ENCODE measurements around the gene NFIB. TPM values are rescaled to one million over a fixed set of nuclear protein-coding genes. Genes with fewer than 3 reads are reported as not detected.
A peak's percentile ranks its signal among the peaks of the same experiment; 100 is the strongest.

NFIB gene
- total and polyA plus RNA-seq, 7 experiments from 2014 or later = 0.32 TPM; not detected in 6

- H3K27ac ChIP-seq (ENCODE audit: low read depth, low read length) = no peak overlapping the region
- H3K9me3 ChIP-seq (ENCODE audit: control insufficient read depth in 2 of 3, low read length in 3 of 3) = no peaks in the 10 kb centered on the region
- Mint-ChIP-seq H3K36me3 (no peaks in the 10 kb centered on the region), H3K4me3 (no peak overlapping the region), H3K9me3 (peaks cover 0 to 3% (median 0%) of the 10 kb centered on the region in 11 donors), H3K27me3 (peaks cover 65 to 74% (median 68%) of the 10 kb centered on the region in 5 donors), H3K4me1 (peaks cover 4 to 27% (median 9%) of the 10 kb centered on the region in 7 donors), H3K27ac (peak overlapping the region in 1 of 9 donors; percentile 58)
- peaks cover 0 to 10% of the 10 kb centered on the region in 2 donors for H3K27me3 ChIP-seq (ENCODE audit: control insufficient read depth in 2 of 2, insufficient read depth in 2 of 2, low read length in 2 of 2)
- ATAC-seq = no peak
- ChIA-PET CTCF (no interaction called here), POLR2A (no interaction called here)
- no peak overlapping the region for H3K4me3 ChIP-seq (ENCODE audit: low read length)
- DNase-seq = no peak
- intact Hi-C loops (cut with micrococcal nuclease) = loop anchor here in 1 of 2 donors (2.0 kb wide), 1 partner anchor 36 kb away; no protein-coding TSS in a partner anchor
- no peaks in the 10 kb centered on the region for H3K4me1 ChIP-seq (ENCODE audit: control insufficient read depth in 2 of 2, insufficient read depth in 2 of 2, low read length in 2 of 2)
- H3K36me3 ChIP-seq (ENCODE audit: control insufficient read depth in 2 of 3, insufficient read depth in 3 of 3, low read length in 3 of 3) = no peaks in the 10 kb centered on the region
These were observed 35.2 kb upstream of the NFIB start for GRCh38 chr9:14349146-14349446.

GRCh38 chr9:14348373-14349145, 34.6 kb upstream of the NFIB start:
- Histone ChIP-seq H3K4me3 (ENCODE audit: low read length) (no peak overlapping the region), H3K4me1 (ENCODE audit: control insufficient read depth in 2 of 2, insufficient read depth in 2 of 2, low read length in 2 of 2) (no peaks in the 10 kb centered on the region), H3K27ac (ENCODE audit: low read depth, low read length) (no peak overlapping the region), H3K36me3 (ENCODE audit: control insufficient read depth in 2 of 3, insufficient read depth in 3 of 3, low read length in 3 of 3) (no peaks in the 10 kb centered on the region), H3K9me3 (ENCODE audit: control insufficient read depth in 2 of 3, low read length in 3 of 3) (no peaks in the 10 kb centered on the region), H3K27me3 (ENCODE audit: control insufficient read depth in 2 of 2, insufficient read depth in 2 of 2, low read length in 2 of 2) (peaks cover 0 to 10% of the 10 kb centered on the region in 2 donors)
- H3K4me3 Mint-ChIP-seq = no peak overlapping the region
- H3K9me3 Mint-ChIP-seq = peaks cover 0 to 3% (median 0%) of the 10 kb centered on the region in 11 donors
- intact Hi-C loops (cut with micrococcal nuclease) = loop anchor here in 1 of 2 donors (2.0 kb wide), 1 partner anchor 36 kb away; no protein-coding TSS in a partner anchor
- CTCF ChIA-PET = no interaction called here
- DNase-seq (no peak), ATAC-seq (no peak)
- H3K27ac Mint-ChIP-seq = peak overlapping the region in 1 of 9 donors; percentile 58
- no peaks in the 10 kb centered on the region for H3K36me3 Mint-ChIP-seq
- H3K4me1 Mint-ChIP-seq = peaks cover 4 to 24% (median 8%) of the 10 kb centered on the region in 7 donors
- POLR2A ChIA-PET = no interaction called here
- H3K27me3 Mint-ChIP-seq = peaks cover 60 to 69% (median 64%) of the 10 kb centered on the region in 5 donors

- Mint-ChIP-seq H3K4me1 (peaks cover 3 to 19% (median 5%) of the 10 kb centered on the region in 7 donors), H3K36me3 (no peaks in the 10 kb centered on the region), H3K27ac (peak overlapping the region in 1 of 9 donors; percentile 29), H3K9me3 (peaks cover 0 to 3% (median 0%) of the 10 kb centered on the region in 11 donors), H3K4me3 (no peak overlapping the region), H3K27me3 (peaks cover 55 to 64% (median 59%) of the 10 kb centered on the region in 5 donors)
- intact Hi-C loops (cut with micrococcal nuclease) = loop anchor here in 1 of 2 donors (2.0 kb wide), 1 partner anchor 35 kb away; no protein-coding TSS in a partner anchor
- DNase-seq (no peak), ATAC-seq (no peak)
- ChIA-PET CTCF (no interaction called here), POLR2A (no interaction called here)
- Histone ChIP-seq H3K27me3 (ENCODE audit: control insufficient read depth in 2 of 2, insufficient read depth in 2 of 2, low read length in 2 of 2) (peaks cover 0 to 10% of the 10 kb centered on the region in 2 donors), H3K9me3 (ENCODE audit: control insufficient read depth in 2 of 3, low read length in 3 of 3) (no peaks in the 10 kb centered on the region), H3K4me3 (ENCODE audit: low read length) (no peak overlapping the region), H3K36me3 (ENCODE audit: control insufficient read depth in 2 of 3, insufficient read depth in 3 of 3, low read length in 3 of 3) (no peaks in the 10 kb centered on the region), H3K4me1 (ENCODE audit: control insufficient read depth in 2 of 2, insufficient read depth in 2 of 2, low read length in 2 of 2) (no peaks in the 10 kb centered on the region), H3K27ac (ENCODE audit: low read depth, low read length) (no peak overlapping the region)
These were observed 34.1 kb upstream of the NFIB start for GRCh38 chr9:14348123-14348372.

DNA sequence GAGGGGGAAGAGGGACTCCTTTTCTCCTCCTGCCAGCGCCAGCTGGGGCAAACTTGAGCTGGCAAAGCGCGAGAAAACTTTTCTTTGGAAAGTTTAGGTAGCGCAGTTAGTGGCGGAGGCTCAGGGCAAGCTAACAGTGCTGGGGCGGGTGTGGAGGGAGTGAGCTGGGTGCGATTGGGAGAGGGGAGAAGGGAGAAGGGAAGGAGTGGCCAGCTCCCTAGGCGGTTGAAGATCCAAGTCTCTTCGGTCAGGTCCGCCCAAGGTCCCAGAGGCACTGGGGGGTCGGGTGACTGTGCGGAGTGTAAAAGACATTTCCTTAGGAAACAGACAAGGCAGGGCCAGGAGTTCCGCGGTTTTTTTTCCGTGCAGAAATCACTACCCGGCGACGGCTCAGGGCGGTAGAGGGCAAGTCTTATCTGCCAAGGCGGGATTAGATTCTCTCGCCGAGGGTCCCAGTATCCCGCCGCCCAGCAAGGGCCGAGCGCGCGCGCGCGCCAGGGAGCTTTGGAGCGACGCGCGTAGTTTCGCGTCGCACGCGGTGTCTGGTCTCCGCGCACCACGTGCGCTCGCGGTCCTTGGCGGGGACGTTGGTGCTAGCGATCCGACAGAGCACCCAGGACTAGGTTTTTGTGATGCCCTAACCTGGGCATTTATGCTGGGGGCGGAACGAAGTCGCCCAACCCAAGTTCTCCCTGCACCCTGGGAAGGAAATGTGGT, 33.6 kb upstream of the NFIB start:
- CTCF ChIA-PET = no interaction called here
- intact Hi-C loops (cut with micrococcal nuclease) = loop anchor here in 1 of 2 donors (2.0 kb wide), 1 partner anchor 35 kb away; no protein-coding TSS in a partner anchor
- H3K27me3 Mint-ChIP-seq = peaks cover 50 to 59% (median 54%) of the 10 kb centered on the region in 5 donors

GRCh38 chr9:14346811-14347405, 33.0 kb upstream of the NFIB start:
- Mint-ChIP-seq H3K27ac (peak overlapping the region in 1 of 9 donors; percentile 38), H3K36me3 (no peaks in the 10 kb centered on the region), H3K4me1 (peaks cover 3 to 19% (median 5%) of the 10 kb centered on the region in 7 donors), H3K27me3 (peaks cover 44 to 53% (median 49%) of the 10 kb centered on the region in 5 donors), H3K4me3 (peak overlapping the region in 1 of 10 donors; percentile 21), H3K9me3 (peaks cover 0 to 3% (median 0%) of the 10 kb centered on the region in 11 donors)
- DNase-seq (no peak), ATAC-seq (no peak)
- POLR2A ChIA-PET = no interaction called here
- intact Hi-C loops (cut with micrococcal nuclease) = no loop called here
- H3K9me3 ChIP-seq (ENCODE audit: control insufficient read depth in 2 of 3, low read length in 3 of 3) = no peaks in the 10 kb centered on the region
- H3K4me1 ChIP-seq (ENCODE audit: control insufficient read depth in 2 of 2, insufficient read depth in 2 of 2, low read length in 2 of 2) = no peaks in the 10 kb centered on the region
- H3K27me3 ChIP-seq (ENCODE audit: control insufficient read depth in 2 of 2, insufficient read depth in 2 of 2, low read length in 2 of 2) = peaks cover 0 to 10% of the 10 kb centered on the region in 2 donors
- CTCF ChIA-PET = no interaction called here
- H3K4me3 ChIP-seq (ENCODE audit: low read length) = no peak overlapping the region
- H3K36me3 ChIP-seq (ENCODE audit: control insufficient read depth in 2 of 3, insufficient read depth in 3 of 3, low read length in 3 of 3) = no peaks in the 10 kb centered on the region
- no peak overlapping the region for H3K27ac ChIP-seq (ENCODE audit: low read depth, low read length)

More for the DNA sequence above, 33.6 kb upstream of the NFIB start:
- H3K9me3 Mint-ChIP-seq = peaks cover 0 to 3% (median 0%) of the 10 kb centered on the region in 11 donors
- ATAC-seq (no peak), DNase-seq (no peak)
- Histone ChIP-seq H3K27me3 (ENCODE audit: control insufficient read depth in 2 of 2, insufficient read depth in 2 of 2, low read length in 2 of 2) (peaks cover 0 to 10% of the 10 kb centered on the region in 2 donors), H3K4me3 (ENCODE audit: low read length) (no peak overlapping the region), H3K9me3 (ENCODE audit: control insufficient read depth in 2 of 3, low read length in 3 of 3) (no peaks in the 10 kb centered on the region), H3K27ac (ENCODE audit: low read depth, low read length) (no peak overlapping the region), H3K36me3 (ENCODE audit: control insufficient read depth in 2 of 3, insufficient read depth in 3 of 3, low read length in 3 of 3) (no peaks in the 10 kb centered on the region), H3K4me1 (ENCODE audit: control insufficient read depth in 2 of 2, insufficient read depth in 2 of 2, low read length in 2 of 2) (no peaks in the 10 kb centered on the region)
- H3K27ac Mint-ChIP-seq = no peak overlapping the region
- no peak overlapping the region for H3K4me3 Mint-ChIP-seq
- POLR2A ChIA-PET = no interaction called here
- peaks cover 3 to 19% (median 5%) of the 10 kb centered on the region in 7 donors for H3K4me1 Mint-ChIP-seq
- H3K36me3 Mint-ChIP-seq = no peaks in the 10 kb centered on the region

DNA sequence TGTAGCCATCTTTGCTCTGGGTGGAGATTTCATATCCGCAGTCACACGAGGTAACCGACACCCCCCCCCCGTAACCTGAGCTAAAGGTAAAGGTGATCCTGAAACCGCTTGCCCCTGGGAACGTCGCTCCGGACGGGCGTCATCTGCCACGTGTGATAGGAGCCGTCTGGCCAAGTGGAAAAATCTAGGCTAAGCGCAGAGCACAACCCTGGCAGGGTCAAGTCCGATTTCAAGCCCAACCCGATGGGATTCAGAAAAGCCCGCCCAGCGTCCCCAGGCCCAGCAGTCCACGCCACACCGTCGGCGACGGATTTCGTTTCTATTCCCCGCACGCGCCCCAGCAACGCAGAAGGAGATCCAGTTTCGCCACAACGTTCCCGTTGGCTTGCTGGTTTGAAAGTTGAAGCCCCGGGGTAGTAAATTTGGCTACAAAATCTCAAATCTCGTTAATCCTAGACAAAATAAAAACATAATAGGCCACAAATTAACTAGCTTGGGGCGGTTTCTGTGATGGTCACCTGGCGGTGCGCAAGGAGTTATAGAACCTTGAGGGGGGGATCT, 32.4 kb upstream of the NFIB start:
- H3K36me3 ChIP-seq (ENCODE audit: control insufficient read depth in 2 of 3, insufficient read depth in 3 of 3, low read length in 3 of 3) = no peaks in the 10 kb centered on the region
- H3K27me3 ChIP-seq (ENCODE audit: control insufficient read depth in 2 of 2, insufficient read depth in 2 of 2, low read length in 2 of 2) = peaks cover 0 to 10% of the 10 kb centered on the region in 2 donors
- CTCF ChIA-PET = no interaction called here
- Mint-ChIP-seq H3K36me3 (no peaks in the 10 kb centered on the region), H3K4me1 (peaks cover 3 to 19% (median 5%) of the 10 kb centered on the region in 7 donors), H3K27ac (peak overlapping the region in 1 of 9 donors; percentile 29), H3K9me3 (peaks cover 0 to 5% (median 0%) of the 10 kb centered on the region in 11 donors), H3K4me3 (peak overlapping the region in 1 of 10 donors; percentile 21), H3K27me3 (peaks cover 38 to 47% (median 43%) of the 10 kb centered on the region in 5 donors)
- H3K4me1 ChIP-seq (ENCODE audit: control insufficient read depth in 2 of 2, insufficient read depth in 2 of 2, low read length in 2 of 2) = no peaks in the 10 kb centered on the region
- intact Hi-C loops (cut with micrococcal nuclease) = no loop called here
- no peak overlapping the region for H3K27ac ChIP-seq (ENCODE audit: low read depth, low read length)
- H3K9me3 ChIP-seq (ENCODE audit: control insufficient read depth in 2 of 3, low read length in 3 of 3) = no peaks in the 10 kb centered on the region
- H3K4me3 ChIP-seq (ENCODE audit: low read length) = no peak overlapping the region
- no peak for ATAC-seq
- POLR2A ChIA-PET = no interaction called here
- DNase-seq = no peak

Measured in naive thymus-derived CD4-positive, alpha-beta T cell (primary cell).